ENCODE results near the gene ZEB2.

- no peak for TF ChIP-seq POLR2A (IDR thresholded peaks at IDR 0.05)
- TF ChIP-seq, protein P1, sequence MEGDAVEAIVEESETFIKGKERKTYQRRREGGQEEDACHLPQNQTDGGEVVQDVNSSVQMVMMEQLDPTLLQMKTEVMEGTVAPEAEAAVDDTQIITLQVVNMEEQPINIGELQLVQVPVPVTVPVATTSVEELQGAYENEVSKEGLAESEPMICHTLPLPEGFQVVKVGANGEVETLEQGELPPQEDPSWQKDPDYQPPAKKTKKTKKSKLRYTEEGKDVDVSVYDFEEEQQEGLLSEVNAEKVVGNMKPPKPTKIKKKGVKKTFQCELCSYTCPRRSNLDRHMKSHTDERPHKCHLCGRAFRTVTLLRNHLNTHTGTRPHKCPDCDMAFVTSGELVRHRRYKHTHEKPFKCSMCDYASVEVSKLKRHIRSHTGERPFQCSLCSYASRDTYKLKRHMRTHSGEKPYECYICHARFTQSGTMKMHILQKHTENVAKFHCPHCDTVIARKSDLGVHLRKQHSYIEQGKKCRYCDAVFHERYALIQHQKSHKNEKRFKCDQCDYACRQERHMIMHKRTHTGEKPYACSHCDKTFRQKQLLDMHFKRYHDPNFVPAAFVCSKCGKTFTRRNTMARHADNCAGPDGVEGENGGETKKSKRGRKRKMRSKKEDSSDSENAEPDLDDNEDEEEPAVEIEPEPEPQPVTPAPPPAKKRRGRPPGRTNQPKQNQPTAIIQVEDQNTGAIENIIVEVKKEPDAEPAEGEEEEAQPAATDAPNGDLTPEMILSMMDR (IDR thresholded peaks at IDR 0.05), result no peak
Measured at GRCh38 chr2:144407262-144407661, 112.7 kb downstream of the ZEB2 start.
